ENCODE data around the gene CDH12.

DNA sequence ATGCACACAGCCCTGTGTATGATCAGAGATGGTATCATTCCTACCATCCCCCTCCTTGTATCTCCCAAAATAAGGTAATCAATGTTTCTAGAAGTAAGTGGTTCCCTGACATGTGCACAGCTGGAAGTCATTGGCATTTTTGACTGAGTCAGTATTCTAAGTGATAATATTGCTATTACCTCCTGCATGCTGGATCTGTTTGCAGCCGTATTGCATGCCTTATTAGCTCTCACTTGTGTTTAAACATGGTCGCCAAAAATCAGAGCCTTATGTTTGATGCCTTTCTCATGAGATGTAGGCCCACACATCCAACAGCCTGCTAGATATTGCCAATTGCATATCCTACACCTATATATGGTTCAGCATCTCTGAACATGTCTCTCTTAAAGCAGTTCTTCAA, 254.3 kb downstream of the CDH12 start:
- no peak for TF ChIP-seq CTCF (IDR thresholded peaks at IDR 0.05; ENCODE audit: low read depth, low read length)
- TF ChIP-seq EZH2phosphoT487 (IDR thresholded peaks at IDR 0.05; ENCODE audit: low read depth) = no peak
